GM19035 (cell line): Measurements from ENCODE around the gene MIOX.
"Not testable (repeated sequence)": the region's sequence is repeated elsewhere in the genome, so short reads cannot be mapped to it uniquely, and the experiment has no call there.

ENCODE experiments used
- ATAC-seq: cut with Tn5 transposase; IDR thresholded peaks from one replicate; pipeline ENCODE4 v1.9.1; 2021; ENCODE audit not compliant: unreplicated experiment

Gene MIOX

DNA sequence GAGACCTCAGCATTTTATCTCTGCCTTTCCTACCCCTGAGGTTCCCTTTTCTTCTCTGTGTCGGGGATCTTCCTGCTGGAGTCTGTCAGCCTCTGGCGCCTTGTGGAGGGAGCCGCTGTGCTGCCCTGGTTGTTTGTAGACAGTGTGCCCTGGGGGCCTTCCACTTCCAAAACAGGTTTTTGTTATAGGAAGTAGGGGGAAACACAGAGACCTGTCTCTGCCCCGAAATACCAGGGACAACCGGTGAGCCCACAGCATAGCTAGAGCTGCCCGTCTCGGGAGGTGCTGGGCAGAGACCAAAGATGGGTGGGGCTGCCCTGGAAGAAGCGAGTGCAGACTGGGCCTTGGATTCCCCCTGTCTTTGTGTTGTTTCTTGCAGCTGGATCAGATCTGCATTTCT, 29.4 kb downstream of the MIOX start:
- ATAC-seq, result no peak

DNA sequence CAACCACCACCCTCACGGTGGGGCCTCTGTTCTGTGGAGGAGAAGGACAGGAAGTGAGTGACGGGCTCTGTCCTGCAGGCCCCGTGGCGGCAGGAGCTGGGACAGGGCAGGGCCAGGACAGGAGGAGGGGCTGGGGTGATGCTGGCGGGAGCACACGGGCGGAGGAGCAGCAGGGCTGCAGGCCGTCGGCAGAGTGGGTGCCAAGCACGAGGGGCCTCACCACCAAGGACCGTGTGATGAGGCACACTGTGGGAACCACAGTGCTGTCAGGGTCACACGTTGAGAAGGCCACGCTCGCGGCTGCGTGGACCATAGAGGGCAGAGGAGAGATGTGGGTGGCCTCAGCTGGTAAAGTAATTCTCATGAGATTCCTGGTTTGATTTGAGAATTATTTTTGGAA, 30.2 kb downstream of the MIOX start:
- no peak for ATAC-seq

DNA sequence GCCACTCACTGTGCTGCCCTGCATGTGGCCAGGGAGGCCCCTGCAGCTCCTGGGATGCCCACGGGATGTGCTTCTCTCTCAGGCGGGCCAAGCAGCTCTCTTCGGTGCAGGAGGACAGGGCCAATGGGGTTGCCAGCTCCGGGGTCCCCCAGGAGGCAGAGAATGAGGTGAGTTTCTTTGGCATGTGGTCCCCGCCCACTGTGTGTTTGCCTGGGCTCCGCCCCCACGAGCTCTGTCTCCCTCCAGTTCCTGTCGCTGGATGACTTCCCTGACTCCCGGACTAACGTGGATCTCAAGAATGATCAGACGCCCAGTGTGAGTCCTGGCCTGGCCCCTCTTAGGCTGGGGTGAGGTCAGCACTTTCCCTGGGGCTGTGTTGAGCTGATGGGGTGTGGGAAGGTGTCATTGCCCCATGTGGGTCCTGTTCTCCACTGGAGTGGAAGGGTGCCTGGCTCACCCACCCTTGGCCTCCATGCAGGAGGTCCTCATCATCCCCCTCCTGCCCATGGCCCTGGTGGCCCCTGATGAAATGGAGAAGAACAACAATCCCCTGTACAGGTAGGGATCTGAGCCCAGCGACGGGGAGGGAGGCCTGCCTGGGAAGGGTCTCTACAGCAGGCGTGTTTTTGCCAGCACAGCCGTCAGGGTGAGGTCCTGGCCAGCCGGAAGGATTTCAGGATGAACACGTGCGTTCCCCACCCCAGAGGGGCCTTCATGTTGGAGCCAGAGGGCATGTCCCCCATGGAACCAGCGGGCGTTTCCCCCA, 31.0 kb downstream of the MIOX start:
- no peak for ATAC-seq

DNA sequence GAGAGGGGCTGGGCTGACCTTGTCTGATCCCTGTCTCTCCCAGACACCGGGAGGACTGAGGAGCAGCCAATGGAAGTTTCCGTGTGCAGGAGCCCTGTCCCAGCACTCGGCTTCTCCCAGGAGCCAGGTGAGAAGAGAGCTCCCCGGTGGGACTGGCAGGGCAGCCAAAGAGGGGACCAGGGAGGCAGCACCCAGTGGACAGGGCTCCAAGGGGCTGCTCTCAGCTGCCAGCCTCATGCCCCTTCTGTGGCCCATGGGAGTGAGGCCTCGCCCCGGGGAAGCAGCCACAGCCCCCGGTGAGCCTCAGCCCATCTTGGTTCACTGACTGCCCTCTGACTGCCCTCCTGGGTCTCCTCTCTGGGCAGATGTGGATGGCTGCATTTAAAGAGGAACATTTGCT, 31.9 kb downstream of the MIOX start:
- no peak for ATAC-seq

DNA sequence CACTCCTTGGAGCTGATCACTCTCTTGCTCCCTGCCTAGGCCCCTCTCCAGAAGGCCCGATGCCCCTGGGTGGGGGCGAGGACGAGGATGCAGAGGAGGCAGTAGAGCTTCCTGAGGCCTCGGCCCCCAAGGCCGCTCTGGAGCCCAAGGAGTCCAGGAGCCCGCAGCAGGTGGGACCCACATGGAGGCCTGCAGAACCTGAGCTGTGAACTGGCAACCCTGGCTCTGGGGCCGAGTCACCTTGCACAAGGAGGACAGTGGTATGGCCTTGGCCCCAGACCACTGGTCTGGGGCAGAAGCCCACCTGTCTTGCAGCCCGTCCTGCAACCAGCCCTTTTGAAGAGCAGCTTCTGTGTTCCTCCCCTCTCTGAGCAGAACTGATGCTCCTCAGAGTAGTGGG, 32.5 kb downstream of the MIOX start:
- ATAC-seq, result no peak

- ATAC-seq, result not testable (repeated sequence)
Measured at GRCh38 chr22:50520184-50520583, 33.5 kb downstream of the MIOX start.

- ATAC-seq, result no peak
Measured at GRCh38 chr22:50520826-50521453, 34.3 kb downstream of the MIOX start.

DNA sequence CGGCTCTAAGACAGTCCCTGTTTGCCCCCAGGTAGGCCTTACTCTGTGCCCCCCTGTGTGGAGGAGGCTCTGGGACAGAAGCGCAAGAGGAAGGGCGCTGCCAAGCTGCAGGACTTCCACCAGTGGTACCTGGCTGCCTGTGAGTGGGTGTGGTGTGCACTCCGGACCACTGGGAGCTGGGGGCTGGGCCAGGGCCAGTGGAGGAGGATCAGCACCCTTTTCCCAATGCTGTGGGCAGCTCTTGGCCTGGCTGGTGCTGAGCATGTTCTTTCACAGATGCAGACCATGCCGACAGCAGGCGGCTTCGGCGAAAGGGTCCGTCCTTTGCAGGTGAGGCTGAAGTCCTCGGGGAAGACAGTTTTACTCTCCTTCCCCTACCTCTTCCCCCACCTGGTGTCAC, 35.1 kb downstream of the MIOX start:
- no peak for ATAC-seq

GRCh38 chr22:50522208-50522805, 35.6 kb downstream of the MIOX start:
- ATAC-seq, result no peak

GRCh38 chr22:50522806-50523438, 36.3 kb downstream of the MIOX start:
- no peak for ATAC-seq

DNA sequence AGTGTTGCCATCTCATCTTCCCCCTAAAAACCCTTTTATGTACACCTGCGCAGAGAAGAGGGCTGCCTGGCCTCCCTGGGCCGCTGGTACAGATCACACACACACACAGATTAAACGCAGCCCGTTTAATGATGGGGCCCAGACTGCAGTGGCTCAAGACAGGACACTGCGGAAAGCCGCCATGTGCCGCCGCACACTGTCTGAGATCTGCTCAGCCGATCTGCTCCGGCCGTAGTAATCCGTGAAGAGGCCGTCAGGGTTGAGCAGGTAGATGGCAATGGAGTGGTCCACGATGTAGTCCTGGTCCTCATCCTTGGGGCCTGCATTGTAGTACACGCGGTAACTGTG, 36.8 kb downstream of the MIOX start:
- no peak for ATAC-seq

DNA sequence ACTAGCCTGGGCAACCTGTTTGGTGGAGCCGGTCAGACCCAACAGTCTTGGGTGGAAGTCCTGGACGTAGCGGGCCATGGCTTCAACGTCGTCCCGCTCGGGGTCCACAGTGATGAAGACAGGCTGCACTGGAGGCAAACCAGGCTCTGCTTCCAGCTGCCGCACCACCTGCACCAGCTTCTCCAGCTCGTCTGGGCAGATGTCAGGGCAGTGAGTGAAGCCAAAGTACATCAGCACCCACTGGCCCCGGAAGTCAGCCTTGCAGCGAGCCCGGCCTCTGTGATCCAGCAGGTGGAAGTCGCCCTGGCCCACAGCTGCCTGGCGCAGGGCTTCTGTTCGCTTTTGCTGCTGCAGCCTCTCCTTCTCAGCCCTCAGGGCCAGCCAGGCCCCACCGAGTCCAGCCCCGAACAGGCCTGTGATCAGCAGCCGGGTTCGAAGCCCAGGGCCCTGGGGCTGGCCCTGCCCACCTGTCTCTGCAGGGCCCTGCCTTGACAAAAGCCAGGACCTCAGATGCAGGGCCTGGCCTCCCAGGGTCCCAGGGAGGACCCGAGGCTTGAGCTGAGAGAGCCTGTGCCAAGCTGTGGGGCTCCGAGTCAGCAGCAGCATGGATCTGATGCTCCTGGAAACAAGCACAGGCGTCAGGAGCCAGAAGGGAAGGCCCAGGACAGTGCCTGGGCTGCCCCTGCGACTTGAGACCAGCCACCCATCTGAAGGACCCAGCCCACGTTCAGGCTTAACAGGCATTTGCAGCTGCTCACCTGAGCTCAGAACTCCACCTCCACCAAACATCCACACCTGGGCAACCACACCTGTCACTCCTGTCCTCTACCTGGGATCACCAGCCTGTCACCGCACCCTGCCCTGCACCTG, 37.4 kb downstream of the MIOX start:
- ATAC-seq, result no peak

- ATAC-seq, result no peak
Measured at GRCh38 chr22:50524676-50525103, 38.0 kb downstream of the MIOX start.

DNA sequence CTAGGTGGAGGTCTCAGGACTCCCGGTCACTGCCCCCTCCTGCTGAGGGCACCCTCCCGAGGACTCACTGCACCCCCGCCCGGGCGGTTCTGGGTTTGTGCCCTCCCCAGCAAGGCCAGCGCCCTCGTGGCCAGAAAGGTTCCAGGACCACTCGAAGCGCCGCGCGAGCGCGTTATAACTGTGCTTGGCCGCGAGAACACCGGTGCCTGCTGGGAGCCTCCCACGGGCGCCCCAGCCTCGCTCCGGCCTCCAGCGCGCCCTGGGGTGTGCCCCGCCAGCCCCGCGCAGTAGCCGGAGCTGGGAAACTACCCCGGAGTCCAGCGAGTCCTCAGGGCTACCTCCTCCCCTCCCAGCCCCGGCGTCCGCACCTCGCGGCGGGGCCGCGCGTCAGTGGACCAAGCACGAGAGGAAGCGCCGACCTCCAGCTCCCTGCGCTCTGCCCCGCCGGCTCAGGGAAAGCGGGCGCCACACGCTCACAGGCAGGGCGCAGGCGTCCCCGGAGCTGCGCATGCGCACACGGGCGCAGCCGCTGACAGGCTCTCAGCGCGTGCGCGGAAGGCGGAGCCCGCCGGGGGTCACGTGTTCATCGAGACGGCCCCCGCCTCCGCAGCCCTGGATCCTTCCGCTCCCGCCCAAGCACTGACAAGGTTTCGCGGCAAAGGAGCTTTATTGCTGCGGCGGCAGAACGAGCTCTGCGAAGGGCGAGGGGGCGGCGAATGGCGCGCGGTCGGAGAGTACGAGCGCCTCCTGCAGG, 38.6 kb downstream of the MIOX start, which contains the start of gene SCO2:
Gene SCO2 (minus strand): TSS at position 495 of the 754 bp plus-strand sequence. CDS start 1,187 bp downstream, outside the sequence.
- peak; percentile 39 for ATAC-seq

DNA sequence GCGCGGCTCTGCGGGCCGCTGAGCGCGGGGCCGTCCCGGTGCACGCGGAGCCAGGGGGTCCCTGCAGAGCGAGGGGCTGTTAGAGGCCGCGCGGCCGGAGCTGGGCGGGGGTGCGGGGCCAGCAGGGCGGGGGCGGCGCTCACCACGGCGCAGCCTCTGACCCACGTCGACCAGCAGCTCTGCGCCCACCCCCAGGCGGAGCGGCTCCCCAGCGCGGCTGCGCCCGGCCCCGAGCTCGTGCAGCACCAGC, 39.1 kb downstream of the MIOX start:
- peak; percentile 22 for ATAC-seq

GRCh38 chr22:50526108-50526833, 39.6 kb downstream of the MIOX start:
- peak; percentile 27 for ATAC-seq

- no peak for ATAC-seq
Measured at GRCh38 chr22:50526834-50527801, 40.5 kb downstream of the MIOX start.

GRCh38 chr22:50527921-50528681, 41.4 kb downstream of the MIOX start:
- no peak for ATAC-seq
